Osteoblast (primary cell): ENCODE results near the gene EDN2. TPM values are rescaled to one million over a fixed set of nuclear protein-coding genes. Genes with fewer than 3 reads are reported as not detected.
A peak's percentile ranks its signal among the peaks of the same experiment; 100 is the strongest.

Experiments
- DNase-seq: peaks from one replicate; pipeline ENCODE4 v3.0.0; 2011; ENCODE audit warnings: low spot score, mixed read lengths; ENCODE audit not compliant: insufficient read length; ENCODE audit errors: missing footprints
- H2AFZ ChIP-seq: 2 replicates; pipeline ENCODE4 v1.6.0; 2011; ENCODE audit warnings: mild to moderate bottlenecking, low read length
- H3K27ac ChIP-seq: 2 replicates; pipeline ENCODE4 v1.5.1; 2011; ENCODE audit warnings: mild to moderate bottlenecking, low read depth, low read length, moderate library complexity
- H3K27me3 ChIP-seq: 2 replicates; pipeline ENCODE4 v1.6.0; 2012; ENCODE audit warnings: mild to moderate bottlenecking, control low read depth, inconsistent platforms, low read length, moderate library complexity; ENCODE audit not compliant: insufficient read depth
- H3K36me3 ChIP-seq: 2 replicates; pipeline ENCODE4 v1.5.1; 2011; ENCODE audit warnings: mild to moderate bottlenecking, low read length, control low read depth, moderate library complexity; ENCODE audit not compliant: insufficient read depth
- H3K4me1 ChIP-seq: 2 replicates; pipeline ENCODE4 v1.5.1; 2011; ENCODE audit warnings: mild to moderate bottlenecking, low read length, control low read depth, moderate library complexity; ENCODE audit not compliant: insufficient read depth
- H3K4me2 ChIP-seq: 2 replicates; pipeline ENCODE4 v1.6.0; 2011; ENCODE audit warnings: mild to moderate bottlenecking, low read length; ENCODE audit not compliant: insufficient read depth
- H3K4me3 ChIP-seq: fragments of 200-600 bp; sonication (generic); 3 replicates; pipeline ENCODE4 v1.5.1; 2012; ENCODE audit warnings: mild to moderate bottlenecking, low read length, inconsistent platforms; ENCODE audit not compliant: insufficient read depth
- H3K79me2 ChIP-seq: 2 replicates; pipeline ENCODE4 v1.6.0; 2012; ENCODE audit warnings: mild to moderate bottlenecking, low read length, control low read depth, inconsistent platforms; ENCODE audit not compliant: insufficient read depth
- H3K9me3 ChIP-seq: 2 replicates; pipeline ENCODE4 v1.5.1; 2011; ENCODE audit warnings: low read depth, low read length, control low read depth
- H4K20me1 ChIP-seq: 2 replicates; pipeline ENCODE4 v1.6.0; 2012; ENCODE audit warnings: mild to moderate bottlenecking, low read length, control low read depth; ENCODE audit not compliant: insufficient read depth
- CTCF ChIP-seq: IDR thresholded peaks from 2 replicates; pipeline ENCODE4 v1.5.1; 2011; ENCODE audit warnings: mild to moderate bottlenecking, low read depth, low read length, moderate library complexity; ENCODE audit errors: extremely low read depth
- total RNA-seq: library from RNA; depleted of rRNA; stranded (reverse); fragments of >200 nt; gene quantifications from 2 replicates; pipeline ENCODE4 v1.2.3, GENCODE V29; 2012

The EDN2 gene
- total RNA-seq, 1 donor: not detected

- H4K20me1 ChIP-seq: peaks cover 3% of the 10 kb centered on the region
- no peak for TF ChIP-seq CTCF
- no peaks in the 10 kb centered on the region for H3K27me3 ChIP-seq
- H3K4me1 ChIP-seq: peaks cover 13% of the 10 kb centered on the region
- H3K79me2 ChIP-seq: no peaks in the 10 kb centered on the region
- no peak overlapping the region for H2AFZ ChIP-seq
- H3K4me3 ChIP-seq: no peak overlapping the region
- H3K36me3 ChIP-seq: no peaks in the 10 kb centered on the region
- no peak overlapping the region for H3K27ac ChIP-seq
- H3K9me3 ChIP-seq: no peaks in the 10 kb centered on the region
- no peak overlapping the region for H3K4me2 ChIP-seq
- DNase-seq: peak; percentile 80
These were observed 1.3 kb downstream of the EDN2 start for GRCh38 chr1:41483001-41483850.

- Histone ChIP-seq H3K27me3 (no peaks in the 10 kb centered on the region), H2AFZ (no peak overlapping the region), H3K9me3 (no peaks in the 10 kb centered on the region), H4K20me1 (no peaks in the 10 kb centered on the region), H3K4me1 (peaks cover 15% of the 10 kb centered on the region), H3K27ac (no peak overlapping the region), H3K79me2 (no peaks in the 10 kb centered on the region), H3K4me2 (no peak overlapping the region), H3K4me3 (no peak overlapping the region), H3K36me3 (no peaks in the 10 kb centered on the region)
- DNase-seq: peak; percentile 85
- TF ChIP-seq CTCF: no peak
These were observed 2.3 kb downstream of the EDN2 start for GRCh38 chr1:41482001-41482765.

DNA sequence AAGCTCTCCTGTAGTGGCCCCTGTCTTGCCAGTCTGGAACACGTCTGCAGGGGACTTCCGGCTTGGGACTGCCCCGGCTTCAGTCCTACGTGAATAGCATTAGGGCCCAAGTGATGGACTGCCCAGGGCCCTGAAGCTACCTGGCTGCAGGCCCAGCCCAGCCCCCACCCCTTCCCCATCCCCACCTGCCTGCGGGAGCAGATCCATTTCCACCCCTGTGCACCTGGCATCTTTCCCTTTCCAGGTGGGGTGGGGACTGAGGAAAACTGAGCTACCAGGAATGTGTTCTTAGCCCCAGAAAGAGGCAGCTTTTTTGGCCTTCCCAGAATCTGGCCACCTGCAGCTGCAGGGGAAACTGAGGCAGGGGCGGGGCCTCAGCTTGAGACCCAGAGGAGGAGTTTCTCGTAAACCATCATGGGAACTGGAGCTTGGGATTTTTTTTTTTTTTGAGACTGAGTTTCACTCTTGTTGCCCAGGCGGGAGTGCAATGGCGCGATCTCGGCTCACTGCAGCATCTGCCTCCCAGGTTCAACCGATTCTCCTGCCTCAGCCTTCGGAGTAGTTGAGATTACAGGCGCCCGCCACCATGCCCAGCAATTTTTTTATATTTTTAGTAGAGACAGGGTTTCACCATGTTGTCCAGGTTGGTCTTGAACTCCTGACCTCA lies 3.2 kb downstream of the EDN2 start:
- H3K27ac ChIP-seq: no peak overlapping the region
- H3K9me3 ChIP-seq: no peaks in the 10 kb centered on the region
- no peak overlapping the region for H3K4me3 ChIP-seq
- DNase-seq: peak; percentile 62
- H3K27me3 ChIP-seq: no peaks in the 10 kb centered on the region
- no peaks in the 10 kb centered on the region for H3K79me2 ChIP-seq
- H4K20me1 ChIP-seq: no peaks in the 10 kb centered on the region
- peaks cover 13% of the 10 kb centered on the region for H3K4me1 ChIP-seq
- H2AFZ ChIP-seq: no peak overlapping the region
- no peaks in the 10 kb centered on the region for H3K36me3 ChIP-seq
- no peak for TF ChIP-seq CTCF
- no peak overlapping the region for H3K4me2 ChIP-seq
